Measurements from ENCODE around the gene USP24.

The USP24 gene

GRCh38 chr1:55172272-55172671 lies 42.9 kb downstream of the USP24 start:
- TF ChIP-seq YY1 (IDR thresholded peaks at IDR 0.05; ENCODE audit: low read depth) (no peak), CEBPB (IDR thresholded peaks at IDR 0.05) (no peak), ZBTB7A (IDR thresholded peaks at IDR 0.05; ENCODE audit: low read depth) (no peak), REST (IDR thresholded peaks at IDR 0.05; ENCODE audit: low read depth) (peak; percentile 63), RAD21 (IDR thresholded peaks at IDR 0.05; ENCODE audit: low read depth) (no peak), NFIC (IDR thresholded peaks at IDR 0.05) (no peak)

DNA sequence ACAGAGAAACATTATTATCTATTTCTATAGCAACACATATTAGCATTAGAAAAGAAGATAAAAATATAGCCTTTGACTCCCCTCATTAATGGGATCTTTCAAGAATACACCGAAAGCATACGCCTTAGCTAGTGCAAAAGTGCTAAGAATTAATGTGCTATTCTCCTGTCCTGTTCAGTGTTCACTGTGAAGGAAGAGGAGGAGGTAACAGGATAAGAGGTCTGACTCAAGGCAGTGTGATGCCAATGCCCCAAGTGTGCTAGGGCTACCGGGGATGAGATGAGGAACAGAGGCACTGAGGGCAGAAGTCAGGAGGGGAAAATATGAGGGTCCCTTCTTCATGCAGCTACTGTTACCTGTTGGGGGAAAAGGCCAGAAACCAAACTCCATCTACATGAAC lies 43.5 kb downstream of the USP24 start:
- no peak for TF ChIP-seq TAF1 (IDR thresholded peaks at IDR 0.05; ENCODE audit: low read depth)
- no peak for TF ChIP-seq FOXM1 (IDR thresholded peaks at IDR 0.05; ENCODE audit: borderline replicate concordance, low read depth)
- TF ChIP-seq CEBPB (IDR thresholded peaks at IDR 0.05), result no peak
- TF ChIP-seq CREB1 (IDR thresholded peaks at IDR 0.05; ENCODE audit: low read depth), result no peak
- no peak for TF ChIP-seq MAX (IDR thresholded peaks at IDR 0.05)
- no peak for TF ChIP-seq EP300 (IDR thresholded peaks at IDR 0.05; ENCODE audit: borderline replicate concordance)
- TF ChIP-seq YY1 (IDR thresholded peaks at IDR 0.05; ENCODE audit: low read depth), result no peak
- TF ChIP-seq EGR1 (IDR thresholded peaks at IDR 0.05), result no peak
- no peak for TF ChIP-seq REST (IDR thresholded peaks at IDR 0.05; ENCODE audit: low read depth)
- no peak for TF ChIP-seq NFIC (IDR thresholded peaks at IDR 0.05)
- TF ChIP-seq RAD21 (IDR thresholded peaks at IDR 0.05; ENCODE audit: low read depth), result no peak
- no peak for TF ChIP-seq TEAD4 (IDR thresholded peaks at IDR 0.05)
- no peak for TF ChIP-seq TCF12 (IDR thresholded peaks at IDR 0.05; ENCODE audit: low read depth)
- TF ChIP-seq, protein P1, sequence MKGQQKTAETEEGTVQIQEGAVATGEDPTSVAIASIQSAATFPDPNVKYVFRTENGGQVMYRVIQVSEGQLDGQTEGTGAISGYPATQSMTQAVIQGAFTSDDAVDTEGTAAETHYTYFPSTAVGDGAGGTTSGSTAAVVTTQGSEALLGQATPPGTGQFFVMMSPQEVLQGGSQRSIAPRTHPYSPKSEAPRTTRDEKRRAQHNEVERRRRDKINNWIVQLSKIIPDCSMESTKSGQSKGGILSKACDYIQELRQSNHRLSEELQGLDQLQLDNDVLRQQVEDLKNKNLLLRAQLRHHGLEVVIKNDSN (IDR thresholded peaks at IDR 0.05), result no peak
- no peak for TF ChIP-seq ZBTB7A (IDR thresholded peaks at IDR 0.05; ENCODE audit: low read depth)

DNA sequence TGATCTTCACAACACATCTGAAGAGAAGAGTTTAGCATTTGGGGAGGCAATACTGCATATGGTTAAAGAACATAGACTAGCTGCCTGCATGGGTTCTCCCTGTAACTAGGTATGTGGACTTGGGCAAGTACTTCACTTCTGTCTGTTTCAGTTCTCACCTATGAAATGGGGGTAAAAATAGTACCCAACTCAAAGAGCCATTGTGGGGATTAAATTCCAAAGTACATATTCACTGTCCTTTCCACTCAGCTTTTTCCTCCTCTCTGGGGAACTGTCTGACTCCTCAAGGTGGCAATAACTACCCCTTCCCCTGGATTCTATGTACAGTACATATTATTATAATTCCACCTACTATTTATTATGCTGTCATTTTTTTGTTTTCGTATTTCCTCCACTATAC lies 44.7 kb downstream of the USP24 start:
- TF ChIP-seq YY1 (IDR thresholded peaks at IDR 0.05; ENCODE audit: low read depth) (no peak), CEBPB (IDR thresholded peaks at IDR 0.05) (no peak), MAX (IDR thresholded peaks at IDR 0.05) (no peak), TCF12 (IDR thresholded peaks at IDR 0.05; ENCODE audit: low read depth) (no peak), EP300 (IDR thresholded peaks at IDR 0.05; ENCODE audit: borderline replicate concordance) (no peak), NFIC (IDR thresholded peaks at IDR 0.05) (no peak), TAF1 (IDR thresholded peaks at IDR 0.05; ENCODE audit: low read depth) (no peak), ZBTB7A (IDR thresholded peaks at IDR 0.05; ENCODE audit: low read depth) (no peak), REST (IDR thresholded peaks at IDR 0.05; ENCODE audit: low read depth) (no peak), TEAD4 (IDR thresholded peaks at IDR 0.05) (no peak)
- TF ChIP-seq, protein P1 (IDR thresholded peaks at IDR 0.05), result no peak

DNA sequence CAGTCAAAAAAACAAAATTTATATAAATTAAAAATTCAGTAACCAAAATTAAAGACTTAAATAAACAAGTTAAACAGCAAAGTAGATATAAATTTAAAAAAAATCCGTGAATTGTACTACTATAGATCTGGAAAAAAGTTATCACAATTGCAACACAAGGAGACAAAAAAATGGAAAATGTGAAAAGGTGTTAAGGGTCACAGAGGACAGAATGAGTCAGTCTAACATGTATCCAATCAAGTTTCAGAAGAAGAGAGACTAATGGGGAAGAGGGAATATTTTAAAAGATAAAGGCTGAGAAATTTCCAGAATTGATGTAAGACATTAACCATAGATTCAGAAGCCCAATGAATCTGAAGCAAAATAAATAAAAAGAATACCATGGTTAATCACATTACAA lies 46.0 kb downstream of the USP24 start:
- TF ChIP-seq TCF12 (IDR thresholded peaks at IDR 0.05; ENCODE audit: low read depth), result no peak
- TF ChIP-seq EGR1 (IDR thresholded peaks at IDR 0.05), result no peak
- TF ChIP-seq RAD21 (IDR thresholded peaks at IDR 0.05; ENCODE audit: low read depth), result no peak
- TF ChIP-seq CEBPB (IDR thresholded peaks at IDR 0.05), result no peak
- no peak for TF ChIP-seq NFIC (IDR thresholded peaks at IDR 0.05)
- TF ChIP-seq TAF1 (IDR thresholded peaks at IDR 0.05; ENCODE audit: low read depth), result no peak
- no peak for TF ChIP-seq TEAD4 (IDR thresholded peaks at IDR 0.05)
- TF ChIP-seq EP300 (IDR thresholded peaks at IDR 0.05; ENCODE audit: borderline replicate concordance), result no peak
- TF ChIP-seq REST (IDR thresholded peaks at IDR 0.05; ENCODE audit: low read depth), result no peak
- no peak for TF ChIP-seq FOXM1 (IDR thresholded peaks at IDR 0.05; ENCODE audit: borderline replicate concordance, low read depth)
- TF ChIP-seq, protein P1 (IDR thresholded peaks at IDR 0.05), result no peak
- no peak for TF ChIP-seq MAX (IDR thresholded peaks at IDR 0.05)
- no peak for TF ChIP-seq YY1 (IDR thresholded peaks at IDR 0.05; ENCODE audit: low read depth)
- no peak for TF ChIP-seq ZBTB7A (IDR thresholded peaks at IDR 0.05; ENCODE audit: low read depth)
- TF ChIP-seq CREB1 (IDR thresholded peaks at IDR 0.05; ENCODE audit: low read depth), result no peak

Measured in Ishikawa (cell line).